Fibroblast of pulmonary artery (primary cell): ENCODE data around the gene RNF125.
"Not testable (repeated sequence)": the region's sequence is repeated elsewhere in the genome, so short reads cannot be mapped to it uniquely, and the experiment has no call there.

ENCODE experiments used
- DNase-seq: peaks from one replicate; pipeline ENCODE4 v3.0.0-alpha.2; 2010; ENCODE audit warnings: low read depth
- H3K4me3 ChIP-seq: replicated peaks from 2 replicates; pipeline ENCODE4 v1.5.1; 2011; ENCODE audit warnings: low read depth, mild to moderate bottlenecking, control low read depth, low read length, moderate library complexity
- CTCF ChIP-seq: IDR thresholded peaks from 2 replicates; pipeline ENCODE4 v1.5.1; 2011; ENCODE audit warnings: mild to moderate bottlenecking, control low read depth, low read length, inconsistent platforms; ENCODE audit errors: missing control alignments

The RNF125 gene

GRCh38 chr18:31979714-31980113 lies 38.9 kb upstream of the RNF125 start:
- no peak overlapping the region for H3K4me3 ChIP-seq
- no peak for TF ChIP-seq CTCF
- DNase-seq, result no peak

GRCh38 chr18:31980863-31981262 lies 37.8 kb upstream of the RNF125 start:
- DNase-seq, result no peak
- H3K4me3 ChIP-seq, result no peak overlapping the region
- no peak for TF ChIP-seq CTCF

GRCh38 chr18:31983020-31983419 lies 35.6 kb upstream of the RNF125 start:
- no peak for DNase-seq
- no peak for TF ChIP-seq CTCF
- no peak overlapping the region for H3K4me3 ChIP-seq

GRCh38 chr18:31983976-31984375 lies 34.6 kb upstream of the RNF125 start:
- no peak for TF ChIP-seq CTCF
- no peak overlapping the region for H3K4me3 ChIP-seq
- DNase-seq, result no peak

- no peak overlapping the region for H3K4me3 ChIP-seq
- TF ChIP-seq CTCF, result no peak
- no peak for DNase-seq
Measured at GRCh38 chr18:31990823-31991222, 27.8 kb upstream of the RNF125 start.

- no peak overlapping the region for H3K4me3 ChIP-seq
- no peak for TF ChIP-seq CTCF
- DNase-seq, result no peak
Measured at GRCh38 chr18:31996007-31996406, 22.6 kb upstream of the RNF125 start.

- H3K4me3 ChIP-seq, result no peak overlapping the region
- DNase-seq, result no peak
- TF ChIP-seq CTCF, result no peak
Measured at GRCh38 chr18:31998880-31999412, 19.7 kb upstream of the RNF125 start.

- not testable (repeated sequence) for H3K4me3 ChIP-seq, DNase-seq
Measured at GRCh38 chr18:32001141-32001540, 17.5 kb upstream of the RNF125 start.

- not testable (repeated sequence) for DNase-seq, H3K4me3 ChIP-seq
Measured at GRCh38 chr18:32003822-32004221, 14.8 kb upstream of the RNF125 start.
